ENCODE results near the gene RERG. TPM values are rescaled to one million over a fixed set of nuclear protein-coding genes. Genes with fewer than 3 reads are reported as not detected.
A peak's percentile ranks its signal among the peaks of the same experiment; 100 is the strongest.

The RERG gene
- polyA plus RNA-seq, 2 of the 4 experiments (the other 2 are of a cell fraction), result 0.48 to 0.79 TPM

GRCh38 chr12:15184484-15184883, 36.7 kb downstream of the RERG start:
- peak; percentile 13 for FAIRE-seq

GRCh38 chr12:15183821-15184220, 37.4 kb downstream of the RERG start:
- Histone ChIP-seq H3K4me2 (no peak overlapping the region), H3K27ac (no peak overlapping the region), H3K9me3 (no peaks in the 10 kb centered on the region), H3K4me1 (no peaks in the 10 kb centered on the region), H3K4me3 (no peak overlapping the region)
- no peak for FAIRE-seq
- POLR2A ChIA-PET, result no interaction called here
- no peak for DNase-seq (ENCODE audit: low read depth in 1 of 2, low spot score in 1 of 2)
- WGBS (ENCODE audit: missing lambda C conversion rate), result 46% methylated on average over 5 of the region's 5 CpGs
- no peak for ATAC-seq
- TF ChIP-seq ZSCAN20 (CRISPR knock-in tag; IDR thresholded peaks at IDR 0.05) (no peak), SREBF2 (IDR thresholded peaks at IDR 0.05) (no peak), E2F6 (IDR thresholded peaks at IDR 0.05; ENCODE audit: borderline replicate concordance, low read depth) (no peak), RAD21 (conservative IDR thresholded peaks at IDR 0.05 in 1 of 2, IDR thresholded peaks at IDR 0.05 in 1 of 2) (no peak), KDM1A (IDR thresholded peaks at IDR 0.05; ENCODE audit: low read depth) (no peak), MAFK (IDR thresholded peaks at IDR 0.05; ENCODE audit: partially characterized antibody) (no peak), CHD4 (IDR thresholded peaks at IDR 0.05; ENCODE audit: borderline replicate concordance) (no peak), USF2 (IDR thresholded peaks at IDR 0.05) (no peak), JUN (IDR thresholded peaks at IDR 0.05) (no peak), ZFP36 (IDR thresholded peaks at IDR 0.05; ENCODE audit: borderline replicate concordance, partially characterized antibody) (no peak), TP53 (CRISPR knock-in tag; IDR thresholded peaks at IDR 0.05) (no peak), FOSL2 (IDR thresholded peaks at IDR 0.05) (no peak), FOSL2 (CRISPR knock-in tag; IDR thresholded peaks at IDR 0.05) (no peak), KDM5A (IDR thresholded peaks at IDR 0.05) (no peak), FOSB (CRISPR knock-in tag; IDR thresholded peaks at IDR 0.05) (no peak), PHF8 (IDR thresholded peaks at IDR 0.05; ENCODE audit: borderline replicate concordance, low read depth) (no peak)
- TF ChIP-seq, protein P1, sequence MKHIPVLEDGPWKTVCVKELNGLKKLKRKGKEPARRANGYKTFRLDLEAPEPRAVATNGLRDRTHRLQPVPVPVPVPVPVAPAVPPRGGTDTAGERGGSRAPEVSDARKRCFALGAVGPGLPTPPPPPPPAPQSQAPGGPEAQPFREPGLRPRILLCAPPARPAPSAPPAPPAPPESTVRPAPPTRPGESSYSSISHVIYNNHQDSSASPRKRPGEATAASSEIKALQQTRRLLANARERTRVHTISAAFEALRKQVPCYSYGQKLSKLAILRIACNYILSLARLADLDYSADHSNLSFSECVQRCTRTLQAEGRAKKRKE (CRISPR knock-in tag; IDR thresholded peaks at IDR 0.05; ENCODE audit: low read depth), result no peak
- TF ChIP-seq, protein P2, sequence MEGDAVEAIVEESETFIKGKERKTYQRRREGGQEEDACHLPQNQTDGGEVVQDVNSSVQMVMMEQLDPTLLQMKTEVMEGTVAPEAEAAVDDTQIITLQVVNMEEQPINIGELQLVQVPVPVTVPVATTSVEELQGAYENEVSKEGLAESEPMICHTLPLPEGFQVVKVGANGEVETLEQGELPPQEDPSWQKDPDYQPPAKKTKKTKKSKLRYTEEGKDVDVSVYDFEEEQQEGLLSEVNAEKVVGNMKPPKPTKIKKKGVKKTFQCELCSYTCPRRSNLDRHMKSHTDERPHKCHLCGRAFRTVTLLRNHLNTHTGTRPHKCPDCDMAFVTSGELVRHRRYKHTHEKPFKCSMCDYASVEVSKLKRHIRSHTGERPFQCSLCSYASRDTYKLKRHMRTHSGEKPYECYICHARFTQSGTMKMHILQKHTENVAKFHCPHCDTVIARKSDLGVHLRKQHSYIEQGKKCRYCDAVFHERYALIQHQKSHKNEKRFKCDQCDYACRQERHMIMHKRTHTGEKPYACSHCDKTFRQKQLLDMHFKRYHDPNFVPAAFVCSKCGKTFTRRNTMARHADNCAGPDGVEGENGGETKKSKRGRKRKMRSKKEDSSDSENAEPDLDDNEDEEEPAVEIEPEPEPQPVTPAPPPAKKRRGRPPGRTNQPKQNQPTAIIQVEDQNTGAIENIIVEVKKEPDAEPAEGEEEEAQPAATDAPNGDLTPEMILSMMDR (IDR thresholded peaks at IDR 0.05), result no peak
- CTCF ChIA-PET, result no interaction called here

More at GRCh38 chr12:15184484-15184883, 36.7 kb downstream of the RERG start:
- peak; percentile 59 for TF ChIP-seq MAFK (IDR thresholded peaks at IDR 0.05; ENCODE audit: partially characterized antibody)
- TF ChIP-seq PHF8 (IDR thresholded peaks at IDR 0.05; ENCODE audit: borderline replicate concordance, low read depth), result no peak
- DNase-seq (ENCODE audit: low read depth in 1 of 2, low spot score in 1 of 2) (no peak), ATAC-seq (no peak)
- Histone ChIP-seq H3K4me1 (no peaks in the 10 kb centered on the region), H3K4me2 (no peak overlapping the region), H3K9me3 (no peaks in the 10 kb centered on the region), H3K4me3 (no peak overlapping the region), H3K27ac (no peak overlapping the region)
- 69% methylated on average over 4 of the region's 4 CpGs for WGBS (ENCODE audit: missing lambda C conversion rate)
- POLR2A ChIA-PET, result no interaction called here
- CTCF ChIA-PET, result interaction anchor here (0.9 kb wide), 1 partner anchor 37 kb away, joined by 3 read pairs; the partner anchor contains the start of gene RERG

DNA sequence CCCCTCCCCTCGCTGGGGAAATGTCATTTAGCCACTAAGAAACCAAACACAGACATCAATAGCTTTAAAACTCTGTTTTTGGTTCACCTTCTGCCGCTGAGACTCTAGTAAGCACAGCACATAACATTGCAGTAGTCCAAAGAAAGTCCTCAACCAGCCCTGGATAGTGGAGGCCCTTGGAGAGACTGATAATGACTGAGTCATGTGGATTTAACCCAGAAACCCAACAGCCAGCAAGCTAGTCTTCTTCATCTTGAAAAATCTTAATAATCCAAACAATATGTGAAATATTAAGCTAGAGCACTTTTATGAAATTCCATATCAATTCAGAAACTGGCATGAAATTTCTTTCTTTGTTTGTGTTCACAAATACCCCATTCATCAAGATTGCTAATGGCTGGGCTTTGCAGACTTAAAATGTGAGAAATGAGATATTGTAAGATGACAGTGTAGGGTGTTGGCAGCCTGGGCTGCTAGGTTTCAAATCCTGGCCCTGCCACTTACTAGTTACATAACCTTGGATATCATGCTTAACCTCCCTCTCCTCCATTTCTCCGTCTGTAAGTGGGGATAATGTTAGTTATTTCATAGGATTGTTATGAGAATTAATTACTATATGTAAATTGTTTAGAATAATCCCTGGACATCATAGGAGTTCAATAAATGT, 40.1 kb downstream of the RERG start:
- H3K4me2 ChIP-seq, result no peak overlapping the region
- ChIA-PET POLR2A (no interaction called here), CTCF (interaction anchor here (1.4 to 4.0 kb wide), 2 partner anchors 9 to 40 kb away, joined by 5 to 13 read pairs; partner anchors contain the start of gene RERG)
- no peak overlapping the region for H3K27ac ChIP-seq
- DNase-seq (ENCODE audit: low read depth in 1 of 2, low spot score in 1 of 2) (no peak), ATAC-seq (no peak), FAIRE-seq (no peak)
- H3K4me1 ChIP-seq, result no peaks in the 10 kb centered on the region
- no peaks in the 10 kb centered on the region for H3K9me3 ChIP-seq
- H3K4me3 ChIP-seq, result no peak overlapping the region
- 19% methylated on average over 3 of the region's 3 CpGs for WGBS (ENCODE audit: missing lambda C conversion rate)
- no peak for TF ChIP-seq CBX2 (IDR thresholded peaks at IDR 0.05; ENCODE audit: borderline replicate concordance, low read depth)
- TF ChIP-seq ZNF302 (CRISPR knock-in tag; IDR thresholded peaks at IDR 0.05), result no peak
- no peak for TF ChIP-seq CHD4 (IDR thresholded peaks at IDR 0.05; ENCODE audit: borderline replicate concordance)
- TF ChIP-seq FOSB (CRISPR knock-in tag; IDR thresholded peaks at IDR 0.05), result no peak
- no peak for TF ChIP-seq KDM1A (IDR thresholded peaks at IDR 0.05; ENCODE audit: low read depth)
- no peak for TF ChIP-seq MAFK (IDR thresholded peaks at IDR 0.05; ENCODE audit: partially characterized antibody)
- TF ChIP-seq POLR2AphosphoS2 (conservative IDR thresholded peaks at IDR 0.05; ENCODE audit: low read length), result no peak
- no peak for TF ChIP-seq MYC (IDR thresholded peaks at IDR 0.05; ENCODE audit: borderline replicate concordance, low read length)
- TF ChIP-seq CEBPB (IDR thresholded peaks at IDR 0.05), result no peak
- no peak for TF ChIP-seq POLR2A (IDR thresholded peaks at IDR 0.05; ENCODE audit: low read length)
- TF ChIP-seq, protein P3, sequence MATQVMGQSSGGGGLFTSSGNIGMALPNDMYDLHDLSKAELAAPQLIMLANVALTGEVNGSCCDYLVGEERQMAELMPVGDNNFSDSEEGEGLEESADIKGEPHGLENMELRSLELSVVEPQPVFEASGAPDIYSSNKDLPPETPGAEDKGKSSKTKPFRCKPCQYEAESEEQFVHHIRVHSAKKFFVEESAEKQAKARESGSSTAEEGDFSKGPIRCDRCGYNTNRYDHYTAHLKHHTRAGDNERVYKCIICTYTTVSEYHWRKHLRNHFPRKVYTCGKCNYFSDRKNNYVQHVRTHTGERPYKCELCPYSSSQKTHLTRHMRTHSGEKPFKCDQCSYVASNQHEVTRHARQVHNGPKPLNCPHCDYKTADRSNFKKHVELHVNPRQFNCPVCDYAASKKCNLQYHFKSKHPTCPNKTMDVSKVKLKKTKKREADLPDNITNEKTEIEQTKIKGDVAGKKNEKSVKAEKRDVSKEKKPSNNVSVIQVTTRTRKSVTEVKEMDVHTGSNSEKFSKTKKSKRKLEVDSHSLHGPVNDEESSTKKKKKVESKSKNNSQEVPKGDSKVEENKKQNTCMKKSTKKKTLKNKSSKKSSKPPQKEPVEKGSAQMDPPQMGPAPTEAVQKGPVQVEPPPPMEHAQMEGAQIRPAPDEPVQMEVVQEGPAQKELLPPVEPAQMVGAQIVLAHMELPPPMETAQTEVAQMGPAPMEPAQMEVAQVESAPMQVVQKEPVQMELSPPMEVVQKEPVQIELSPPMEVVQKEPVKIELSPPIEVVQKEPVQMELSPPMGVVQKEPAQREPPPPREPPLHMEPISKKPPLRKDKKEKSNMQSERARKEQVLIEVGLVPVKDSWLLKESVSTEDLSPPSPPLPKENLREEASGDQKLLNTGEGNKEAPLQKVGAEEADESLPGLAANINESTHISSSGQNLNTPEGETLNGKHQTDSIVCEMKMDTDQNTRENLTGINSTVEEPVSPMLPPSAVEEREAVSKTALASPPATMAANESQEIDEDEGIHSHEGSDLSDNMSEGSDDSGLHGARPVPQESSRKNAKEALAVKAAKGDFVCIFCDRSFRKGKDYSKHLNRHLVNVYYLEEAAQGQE (IDR thresholded peaks at IDR 0.05), result no peak
- TF ChIP-seq JUN (IDR thresholded peaks at IDR 0.05), result no peak

All from A549 (cell line).